Coronary artery (tissue), 2 donors: Measurements from ENCODE around the gene INPP5A.

ENCODE experiments used
- DNase-seq: peaks from one replicate; pipeline ENCODE4 v3.0.0-alpha.2; 2017; ENCODE audit warnings: low spot score
- H3K27ac ChIP-seq, 2 donors: fragments of 200-600 bp; sonication (generic); one replicate each; pipeline ENCODE4 v1.5.1; 2016 to 2019
- H3K4me3 ChIP-seq: fragments of 200-600 bp; sonication (generic); 2 replicates; pipeline ENCODE4 v1.5.1; 2016; ENCODE audit warnings: mild to moderate bottlenecking, moderate library complexity
- TF ChIP-seq, protein P1 (sequence below): fragments of 200-600 bp; sonication (generic); IDR thresholded peaks from one replicate; pipeline ENCODE4 v1.5.1; 2019; ENCODE audit warnings: antibody characterized with exemption

INPP5A gene

DNA sequence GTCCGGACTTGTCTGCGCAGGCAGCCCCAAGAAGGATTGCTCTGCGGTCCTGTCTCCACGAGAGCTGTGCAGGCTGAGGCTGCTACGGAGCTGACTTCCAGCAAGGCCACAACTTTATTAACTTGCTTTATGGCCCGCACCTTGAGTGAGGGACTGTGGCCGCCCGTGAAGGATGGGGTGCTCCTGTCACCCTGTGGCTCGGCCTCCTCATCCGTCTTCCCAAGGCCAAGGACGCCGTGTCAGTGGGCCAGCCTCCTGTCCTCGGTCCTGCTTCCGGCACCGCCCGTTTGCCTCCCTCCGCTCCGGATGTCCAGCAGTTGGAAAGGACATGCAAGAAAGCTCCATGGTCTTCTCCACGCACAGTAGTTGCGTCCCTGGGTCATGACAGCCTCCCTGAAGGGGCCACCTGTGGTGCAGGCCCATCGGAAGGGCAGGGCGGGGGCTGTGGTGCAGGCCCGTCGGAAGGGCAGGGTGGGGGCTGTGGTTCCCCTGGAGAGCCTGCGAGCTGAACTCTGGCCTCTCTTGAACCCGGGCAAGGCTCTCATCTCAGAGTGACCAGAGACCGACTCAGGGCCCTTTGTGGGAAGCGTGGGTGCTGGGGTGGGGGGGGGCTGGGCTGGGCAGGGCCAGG lies 161.3 kb downstream of the INPP5A start:
- TF ChIP-seq, protein P1, sequence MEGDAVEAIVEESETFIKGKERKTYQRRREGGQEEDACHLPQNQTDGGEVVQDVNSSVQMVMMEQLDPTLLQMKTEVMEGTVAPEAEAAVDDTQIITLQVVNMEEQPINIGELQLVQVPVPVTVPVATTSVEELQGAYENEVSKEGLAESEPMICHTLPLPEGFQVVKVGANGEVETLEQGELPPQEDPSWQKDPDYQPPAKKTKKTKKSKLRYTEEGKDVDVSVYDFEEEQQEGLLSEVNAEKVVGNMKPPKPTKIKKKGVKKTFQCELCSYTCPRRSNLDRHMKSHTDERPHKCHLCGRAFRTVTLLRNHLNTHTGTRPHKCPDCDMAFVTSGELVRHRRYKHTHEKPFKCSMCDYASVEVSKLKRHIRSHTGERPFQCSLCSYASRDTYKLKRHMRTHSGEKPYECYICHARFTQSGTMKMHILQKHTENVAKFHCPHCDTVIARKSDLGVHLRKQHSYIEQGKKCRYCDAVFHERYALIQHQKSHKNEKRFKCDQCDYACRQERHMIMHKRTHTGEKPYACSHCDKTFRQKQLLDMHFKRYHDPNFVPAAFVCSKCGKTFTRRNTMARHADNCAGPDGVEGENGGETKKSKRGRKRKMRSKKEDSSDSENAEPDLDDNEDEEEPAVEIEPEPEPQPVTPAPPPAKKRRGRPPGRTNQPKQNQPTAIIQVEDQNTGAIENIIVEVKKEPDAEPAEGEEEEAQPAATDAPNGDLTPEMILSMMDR = no peak
- peak; percentile 62 for DNase-seq
- H3K27ac ChIP-seq = no peak overlapping the region
- no peak overlapping the region for H3K4me3 ChIP-seq

DNA sequence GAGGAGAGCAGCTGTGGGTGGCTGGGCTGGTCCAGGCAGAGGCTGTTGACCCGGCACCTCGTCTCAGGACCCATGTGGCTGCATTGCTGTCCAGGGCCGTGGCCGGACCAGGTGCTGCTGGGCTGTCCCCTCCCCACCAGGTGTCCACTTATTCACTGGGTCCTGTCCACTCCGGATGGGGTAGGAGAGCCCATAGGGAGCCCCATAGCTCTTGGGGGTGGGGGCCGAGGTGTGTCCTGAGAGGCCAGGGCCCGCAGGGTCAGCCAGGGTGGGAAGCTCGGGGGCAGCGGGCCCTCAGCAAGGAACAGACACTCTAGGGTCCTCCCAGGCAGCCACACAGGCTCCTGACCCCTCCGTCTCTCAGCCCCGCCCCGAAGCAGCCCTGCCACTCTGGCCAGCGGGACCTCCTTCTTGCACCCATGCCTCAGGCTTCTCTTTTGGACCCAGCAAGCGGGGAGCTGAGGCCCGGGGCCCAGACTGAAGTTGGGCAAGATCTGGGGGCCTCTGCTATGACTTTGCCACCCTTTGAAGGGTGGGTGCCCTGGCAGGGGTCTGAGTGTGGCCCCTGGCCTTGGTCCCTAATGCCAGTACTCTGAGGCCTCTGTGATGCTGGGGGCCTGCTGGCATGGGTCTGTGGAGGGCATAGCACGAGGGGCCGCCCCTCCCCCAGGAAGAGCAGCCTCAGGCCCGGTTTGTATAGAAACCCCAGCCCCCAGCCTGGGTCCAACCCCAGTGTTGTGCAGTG lies 162.0 kb downstream of the INPP5A start:
- Histone ChIP-seq H3K4me3 (peak overlapping the region; percentile 41), H3K27ac (peak overlapping the region; percentile 57 to 72)
- peak; percentile 60 for DNase-seq
- TF ChIP-seq, protein P1 = no peak

DNA sequence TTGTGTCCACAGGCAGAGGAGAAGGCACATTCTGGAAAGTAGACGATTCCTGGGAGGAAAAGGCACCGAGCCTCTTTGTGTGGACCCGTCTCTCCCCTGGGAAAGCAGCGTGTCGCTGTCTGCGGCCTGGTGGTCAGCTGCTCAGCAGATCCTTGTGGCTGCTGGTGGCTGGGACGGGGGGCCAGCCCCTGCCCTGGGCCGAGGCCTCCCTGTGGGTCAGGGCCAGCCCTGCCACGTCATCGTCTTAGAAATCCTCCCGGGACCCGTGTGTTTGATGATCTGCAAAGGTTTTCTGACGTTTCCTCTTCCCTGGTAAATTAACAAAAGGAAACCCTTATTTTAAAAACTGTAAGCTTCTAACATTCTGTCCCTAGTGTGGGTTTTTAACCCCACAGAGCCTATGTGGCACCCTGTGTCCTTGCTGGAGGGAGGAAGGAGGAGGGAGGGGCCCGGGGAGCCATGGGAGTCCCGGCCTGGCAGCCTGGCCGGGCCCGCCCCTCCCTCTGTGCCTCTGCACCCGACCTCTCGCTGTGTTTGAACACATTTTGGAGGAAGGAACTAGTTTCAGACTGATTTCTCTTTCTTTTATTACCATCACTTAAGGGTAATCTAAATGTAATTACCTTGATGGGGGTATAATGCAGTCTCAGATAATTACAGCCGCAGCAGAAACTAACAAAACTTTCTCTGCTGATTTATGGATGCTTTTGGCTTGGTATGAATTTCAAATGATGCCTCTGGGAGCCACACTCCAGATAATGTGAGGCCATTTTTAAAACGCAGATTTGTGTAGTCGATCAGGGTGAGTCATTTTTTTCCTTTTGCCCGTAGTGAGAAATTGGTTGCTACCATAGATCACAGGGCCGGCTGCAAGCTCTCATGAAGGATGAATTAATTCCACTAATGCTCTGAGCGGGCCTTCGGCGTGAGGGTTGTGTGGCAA lies 162.8 kb downstream of the INPP5A start:
- Histone ChIP-seq H3K27ac (peak overlapping the region; percentile 57 to 72), H3K4me3 (peak overlapping the region; percentile 41)
- DNase-seq = peak; percentile 75
- TF ChIP-seq, protein P1 = no peak

DNA sequence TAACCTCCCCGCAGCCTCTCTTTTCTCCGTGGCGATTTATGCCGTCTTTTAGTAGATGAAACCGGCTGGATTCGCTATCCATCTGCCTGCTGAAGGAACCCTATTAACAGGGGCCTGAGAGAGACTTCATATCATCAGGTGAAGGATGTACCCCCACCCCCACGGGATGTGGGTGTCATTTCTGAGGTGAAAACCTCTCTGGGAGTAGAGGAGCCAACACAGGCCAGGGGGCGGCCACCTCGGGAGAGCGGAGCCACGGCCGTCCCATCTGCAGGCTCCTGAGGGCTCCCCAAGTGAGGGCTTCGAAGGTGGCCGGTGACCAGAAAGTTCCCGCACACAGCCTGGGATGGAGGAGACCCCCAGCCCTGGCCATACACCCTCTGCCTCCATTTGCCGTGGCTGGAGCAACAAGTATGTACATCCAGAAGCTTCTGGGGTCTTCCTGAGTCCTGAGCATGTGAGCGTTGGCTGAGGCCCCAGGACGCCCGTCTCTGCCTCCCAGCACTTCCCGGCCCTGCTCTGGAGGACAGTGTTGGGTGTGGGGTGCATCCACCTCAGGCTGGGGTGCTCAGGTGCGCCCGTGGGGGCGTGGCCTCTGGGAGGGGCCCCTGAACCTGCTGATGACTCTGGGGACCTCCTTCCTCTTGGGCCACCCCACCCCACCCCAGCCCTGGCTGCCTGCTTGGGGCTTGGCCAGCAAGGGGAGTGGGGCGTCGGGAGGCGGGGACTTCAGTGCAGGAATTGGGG lies 163.7 kb downstream of the INPP5A start:
- no peak for DNase-seq
- H3K4me3 ChIP-seq = no peak overlapping the region
- TF ChIP-seq, protein P1 = no peak
- peak overlapping the region in 1 of 2 donors; percentile 72 for H3K27ac ChIP-seq

DNA sequence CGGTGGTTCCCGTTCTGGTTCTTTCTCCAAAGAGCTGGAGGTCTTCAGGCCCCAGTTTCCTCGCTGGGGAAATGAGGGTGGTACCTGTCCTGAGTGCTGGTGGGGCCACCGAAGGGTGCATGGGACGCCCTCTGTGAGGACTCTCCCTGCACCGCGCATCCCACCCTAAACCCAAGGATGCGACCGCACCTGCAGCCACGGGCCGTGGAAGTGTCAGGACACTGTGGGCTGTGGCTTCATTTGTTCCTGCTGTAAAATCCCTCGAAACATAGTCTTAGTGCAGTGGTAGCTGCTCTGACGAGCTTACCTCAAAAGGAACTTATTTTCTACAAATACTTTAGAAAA lies 164.2 kb downstream of the INPP5A start:
- TF ChIP-seq, protein P1 = no peak
- H3K27ac ChIP-seq = no peak overlapping the region
- no peak overlapping the region for H3K4me3 ChIP-seq
- no peak for DNase-seq

DNA sequence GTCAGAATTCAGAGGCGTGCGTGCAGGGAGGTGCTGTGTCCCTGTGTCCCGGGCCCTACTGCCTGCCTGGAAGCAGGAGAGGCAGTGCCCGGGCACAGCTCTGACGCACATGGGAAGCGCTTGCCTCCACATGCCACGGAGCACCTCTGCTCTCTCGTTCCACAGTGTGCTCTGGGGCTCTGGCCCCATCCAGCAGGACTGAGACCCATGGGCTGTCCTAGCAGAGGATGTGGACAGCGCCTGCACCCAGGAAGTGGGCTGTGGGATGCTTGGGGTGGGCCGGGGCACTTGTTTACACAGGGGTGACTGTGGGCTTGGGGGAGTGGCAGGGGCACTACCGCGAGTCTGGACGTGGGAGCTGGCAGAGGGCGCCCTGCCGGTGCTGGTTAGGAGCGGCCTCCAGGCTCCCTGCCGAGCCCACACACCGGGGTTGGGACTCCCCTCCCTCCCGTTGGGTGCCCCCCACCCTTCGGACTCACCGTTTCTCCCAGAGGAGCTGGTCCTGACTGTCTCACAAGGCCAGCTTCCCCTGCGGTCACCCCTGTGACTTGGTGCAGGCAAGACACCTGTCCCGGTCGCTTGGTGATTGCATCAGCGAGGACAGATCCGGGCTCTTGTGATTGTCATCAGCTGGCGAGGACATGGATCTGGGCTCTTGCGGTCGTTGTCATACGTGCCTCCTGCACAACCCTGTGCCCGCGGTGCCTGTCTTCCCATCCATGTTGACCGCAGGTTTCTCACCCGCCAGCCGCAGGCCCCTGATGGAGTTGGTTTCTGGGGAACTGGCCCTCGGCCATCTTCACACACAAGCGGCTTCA lies 165.2 kb downstream of the INPP5A start:
- TF ChIP-seq, protein P1 = no peak
- H3K27ac ChIP-seq = no peak overlapping the region
- no peak overlapping the region for H3K4me3 ChIP-seq
- no peak for DNase-seq
